WI38 (cell line): ENCODE results near the gene RYR3.

Experiments used
- H3K4me3 ChIP-seq: 2 replicates; pipeline ENCODE4 v1.5.1; 2011; ENCODE audit warnings: low read depth, mild to moderate bottlenecking, control low read depth, low read length
- CTCF ChIP-seq: IDR thresholded peaks from 2 replicates; pipeline ENCODE4 v1.5.1; 2012; ENCODE audit warnings: low read depth, mild to moderate bottlenecking, control low read depth, low read length

Gene RYR3

DNA sequence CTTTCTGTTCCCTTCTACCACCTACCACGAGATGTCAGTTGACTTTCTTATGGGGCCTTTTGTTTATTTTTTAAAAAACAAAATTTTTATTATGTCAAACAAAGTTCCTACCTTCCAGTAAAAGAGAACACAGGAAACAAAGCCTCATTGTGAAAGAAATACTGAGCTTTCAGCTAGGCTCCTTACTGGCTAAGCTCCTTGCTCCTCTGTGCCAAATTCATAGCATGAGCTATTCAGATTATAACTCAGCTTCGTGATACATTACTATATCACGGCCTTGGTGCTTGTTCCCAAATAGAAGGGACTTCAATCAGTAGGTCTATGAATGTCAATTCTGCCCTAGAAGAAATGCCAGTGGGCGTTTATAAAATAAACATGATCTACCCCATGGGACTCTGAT lies 511.7 kb downstream of the RYR3 start:
- H3K4me3 ChIP-seq: no peak overlapping the region
- TF ChIP-seq CTCF: no peak

DNA sequence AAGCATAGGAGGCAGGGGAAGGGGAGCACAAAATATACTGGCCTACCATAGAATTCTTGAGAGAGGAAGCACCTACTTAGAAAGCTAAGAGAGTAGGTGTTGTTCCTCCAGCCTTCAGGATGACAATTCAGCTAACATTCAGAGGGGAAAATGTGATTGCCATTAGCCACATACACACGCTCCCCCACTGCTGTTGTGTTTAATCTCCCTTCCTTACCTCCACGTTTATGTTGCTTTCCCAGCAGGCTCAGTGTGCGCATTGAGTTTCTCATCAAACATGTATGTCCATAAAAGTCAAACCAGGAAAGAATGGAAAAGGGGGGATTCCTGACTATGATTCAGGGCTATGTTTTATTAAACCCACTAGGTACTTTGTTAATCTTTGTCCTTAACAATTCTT lies 512.4 kb downstream of the RYR3 start:
- TF ChIP-seq CTCF: no peak
- H3K4me3 ChIP-seq: no peak overlapping the region

DNA sequence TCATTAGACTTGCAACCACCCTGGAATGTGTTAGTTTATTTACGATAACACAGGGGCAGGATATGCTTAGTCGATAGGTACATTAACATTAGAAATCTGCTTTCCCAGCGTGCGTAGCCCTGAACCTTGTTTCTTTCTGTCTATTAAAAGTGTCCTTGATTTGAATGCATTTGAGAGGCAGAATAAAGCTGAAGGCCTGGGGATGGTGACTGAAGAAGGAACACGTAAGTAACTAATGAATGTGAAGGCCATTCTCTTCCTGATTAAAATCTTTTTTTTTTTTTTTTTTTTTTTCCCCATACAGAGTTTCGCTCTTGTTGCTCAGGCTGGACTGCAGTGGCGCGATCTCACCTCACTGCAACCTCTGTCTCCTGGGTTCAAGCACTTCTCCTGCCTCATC lies 514.7 kb downstream of the RYR3 start:
- H3K4me3 ChIP-seq: no peak overlapping the region
- TF ChIP-seq CTCF: no peak

DNA sequence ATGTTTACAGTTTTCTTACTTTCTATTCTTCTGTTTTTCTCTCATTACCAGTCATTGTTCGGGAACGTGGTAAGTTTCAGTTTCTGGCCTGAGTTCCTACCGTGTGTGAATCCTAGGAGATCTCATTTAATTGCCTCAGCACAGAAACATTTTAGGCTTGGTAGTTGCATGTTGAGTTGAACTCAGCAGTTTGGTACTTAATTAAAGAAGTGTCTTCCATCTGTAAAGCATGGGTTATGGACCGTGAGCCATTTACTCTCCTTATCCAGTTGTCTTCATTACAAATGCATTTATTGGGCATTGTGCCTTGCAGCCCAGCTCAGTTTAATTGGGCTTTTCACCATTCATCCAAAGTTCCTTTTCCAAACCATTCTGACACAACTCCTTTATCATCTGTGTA lies 515.4 kb downstream of the RYR3 start:
- no peak overlapping the region for H3K4me3 ChIP-seq
- TF ChIP-seq CTCF: no peak

DNA sequence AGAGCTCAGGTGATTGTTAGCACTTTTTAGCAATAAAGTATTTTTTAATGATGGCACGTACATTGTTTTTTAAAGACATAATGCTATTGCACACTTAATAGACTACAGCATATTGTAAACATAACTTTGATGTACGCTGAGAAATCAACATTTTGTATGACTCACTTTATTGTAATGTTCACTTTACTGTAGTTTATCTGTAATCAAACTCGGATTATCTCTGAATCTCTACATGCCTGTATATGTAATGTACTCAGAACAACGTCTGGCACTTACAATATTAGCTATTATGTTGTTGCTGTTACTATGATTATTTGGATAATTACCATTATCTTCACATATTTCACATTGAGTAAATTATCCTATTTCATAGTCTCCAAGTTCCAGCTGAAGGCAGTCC lies 519.6 kb downstream of the RYR3 start:
- TF ChIP-seq CTCF: no peak
- H3K4me3 ChIP-seq: no peak overlapping the region

DNA sequence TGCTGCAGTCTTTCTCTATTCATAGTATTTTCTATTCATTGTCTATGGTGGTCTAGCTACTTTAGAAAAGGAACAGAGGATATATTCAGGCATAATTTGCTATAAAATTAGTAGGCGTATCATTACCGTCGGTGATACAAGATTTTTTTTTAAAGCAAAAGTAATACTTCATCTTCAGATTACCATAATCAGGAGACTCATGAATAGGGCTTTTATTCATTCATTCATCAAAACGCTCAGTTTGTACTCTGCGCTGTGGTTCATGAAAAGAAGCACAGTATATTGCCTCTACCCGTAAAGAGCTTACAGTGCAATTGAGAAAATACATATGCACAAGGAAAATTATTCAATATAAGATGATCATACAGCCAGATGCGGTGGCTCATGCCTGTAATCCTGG lies 520.9 kb downstream of the RYR3 start:
- no peak overlapping the region for H3K4me3 ChIP-seq
- no peak for TF ChIP-seq CTCF

GRCh38 chr15:33834892-33835743 lies 524.4 kb downstream of the RYR3 start:
- no peak for TF ChIP-seq CTCF
- no peak overlapping the region for H3K4me3 ChIP-seq
